HG02852 (cell line): ENCODE measurements around the gene RAB12.
A peak's percentile ranks its signal among the peaks of the same experiment; 100 is the strongest.
"Not testable (repeated sequence)": the region's sequence is repeated elsewhere in the genome, so short reads cannot be mapped to it uniquely, and the experiment has no call there.

ENCODE experiments used
- ATAC-seq: cut with Tn5 transposase; IDR thresholded peaks from one replicate; pipeline ENCODE4 v1.9.1; 2021; ENCODE audit warnings: mild to moderate bottlenecking, moderate library complexity; ENCODE audit not compliant: unreplicated experiment

The RAB12 gene

GRCh38 chr18:8610459-8610851 lies 1.2 kb downstream of the RAB12 start:
- peak; percentile 6 for ATAC-seq

GRCh38 chr18:8611916-8612576 lies 2.8 kb downstream of the RAB12 start:
- no peak for ATAC-seq

- no peak for ATAC-seq
Observed at GRCh38 chr18:8614875-8615274, 5.6 kb downstream of the RAB12 start.

- no peak for ATAC-seq
Observed at GRCh38 chr18:8615397-8616027, 6.3 kb downstream of the RAB12 start.

GRCh38 chr18:8616028-8616401 lies 6.8 kb downstream of the RAB12 start:
- no peak for ATAC-seq

- no peak for ATAC-seq
Observed at GRCh38 chr18:8617907-8618306, 8.7 kb downstream of the RAB12 start.

- ATAC-seq: no peak
Observed at GRCh38 chr18:8619041-8619440, 9.8 kb downstream of the RAB12 start.

- no peak for ATAC-seq
Observed at GRCh38 chr18:8619835-8620577, 10.8 kb downstream of the RAB12 start.

GRCh38 chr18:8620845-8621244 lies 11.6 kb downstream of the RAB12 start:
- no peak for ATAC-seq

- not testable (repeated sequence) for ATAC-seq
Observed at GRCh38 chr18:8622625-8623024, 13.4 kb downstream of the RAB12 start.

GRCh38 chr18:8623549-8624106 lies 14.4 kb downstream of the RAB12 start:
- peak; percentile 77 for ATAC-seq

- no peak for ATAC-seq
Observed at GRCh38 chr18:8625461-8626092, 16.3 kb downstream of the RAB12 start.

- ATAC-seq: no peak
Observed at GRCh38 chr18:8626414-8627106, 17.3 kb downstream of the RAB12 start.

GRCh38 chr18:8627107-8627472 lies 17.9 kb downstream of the RAB12 start:
- no peak for ATAC-seq

- ATAC-seq: no peak
Observed at GRCh38 chr18:8627540-8627939, 18.3 kb downstream of the RAB12 start.

- ATAC-seq: no peak
Observed at GRCh38 chr18:8629602-8630001, 20.4 kb downstream of the RAB12 start.

- ATAC-seq: no peak
Observed at GRCh38 chr18:8630546-8630945, 21.3 kb downstream of the RAB12 start.

- ATAC-seq: no peak
Observed at GRCh38 chr18:8631265-8631664, 22.0 kb downstream of the RAB12 start.

GRCh38 chr18:8632386-8632785 lies 23.1 kb downstream of the RAB12 start:
- ATAC-seq: no peak

- no peak for ATAC-seq
Observed at GRCh38 chr18:8634508-8634907, 25.3 kb downstream of the RAB12 start.

- ATAC-seq: no peak
Observed at GRCh38 chr18:8635087-8635486, 25.9 kb downstream of the RAB12 start.
